Measurements from ENCODE around the gene MAGEC1.

MAGEC1 gene

GRCh38 chrX:141935645-141936044 is 32.0 kb downstream of the MAGEC1 start:
- H3K4me3 ChIP-seq (ENCODE audit: low read length) = no peak overlapping the region
- no peaks in the 10 kb centered on the region for H3K4me1 ChIP-seq (ENCODE audit: low read length)
- TF ChIP-seq EZH2phosphoT487 (IDR thresholded peaks at IDR 0.05; ENCODE audit: low read depth) (no peak), CTCF (IDR thresholded peaks at IDR 0.05; ENCODE audit: low read depth, low read length) (no peak)
- H3K4me2 ChIP-seq (ENCODE audit: low read length) = no peak overlapping the region
- no peaks in the 10 kb centered on the region for H3K9me3 ChIP-seq (ENCODE audit: insufficient read depth, low read length)
- H3K36me3 ChIP-seq (replicated peaks; ENCODE audit: low read depth, low read length) = no peaks in the 10 kb centered on the region
- no peak overlapping the region for H3K27ac ChIP-seq (ENCODE audit: low read length)
- H3K27me3 ChIP-seq (ENCODE audit: low read depth, low read length) = no peaks in the 10 kb centered on the region
- no peaks in the 10 kb centered on the region for H3K79me2 ChIP-seq (ENCODE audit: low read length)
- H2AFZ ChIP-seq (ENCODE audit: low read depth, low read length) = no peak overlapping the region
- H4K20me1 ChIP-seq (ENCODE audit: insufficient read depth, low read length) = no peaks in the 10 kb centered on the region
- no peak overlapping the region for H3K9ac ChIP-seq (ENCODE audit: low read length)

- Histone ChIP-seq H3K9me3 (ENCODE audit: insufficient read depth, low read length) (no peaks in the 10 kb centered on the region), H3K36me3 (replicated peaks; ENCODE audit: low read depth, low read length) (no peaks in the 10 kb centered on the region), H3K9ac (ENCODE audit: low read length) (no peak overlapping the region), H3K4me3 (ENCODE audit: low read length) (no peak overlapping the region), H2AFZ (ENCODE audit: low read depth, low read length) (no peak overlapping the region), H3K79me2 (ENCODE audit: low read length) (no peaks in the 10 kb centered on the region), H4K20me1 (ENCODE audit: insufficient read depth, low read length) (no peaks in the 10 kb centered on the region), H3K27me3 (ENCODE audit: low read depth, low read length) (no peaks in the 10 kb centered on the region), H3K27ac (ENCODE audit: low read length) (no peak overlapping the region), H3K4me1 (ENCODE audit: low read length) (no peaks in the 10 kb centered on the region), H3K4me2 (ENCODE audit: low read length) (no peak overlapping the region)
- TF ChIP-seq CTCF (IDR thresholded peaks at IDR 0.05; ENCODE audit: low read depth, low read length) = peak; percentile 48
- TF ChIP-seq EZH2phosphoT487 (IDR thresholded peaks at IDR 0.05; ENCODE audit: low read depth) = no peak
Observed at GRCh38 chrX:141936080-141936479, 32.4 kb downstream of the MAGEC1 start.

GRCh38 chrX:141941234-141941633 is 37.5 kb downstream of the MAGEC1 start:
- no peak overlapping the region for H3K9ac ChIP-seq (ENCODE audit: low read length)

GRCh38 chrX:141945426-141945825 is 41.7 kb downstream of the MAGEC1 start:
- no peak overlapping the region for H3K4me2 ChIP-seq (ENCODE audit: low read length)
- no peaks in the 10 kb centered on the region for H3K79me2 ChIP-seq (ENCODE audit: low read length)
- no peaks in the 10 kb centered on the region for H3K36me3 ChIP-seq (replicated peaks; ENCODE audit: low read depth, low read length)
- no peak for TF ChIP-seq CTCF (IDR thresholded peaks at IDR 0.05; ENCODE audit: low read depth, low read length)
- TF ChIP-seq EZH2phosphoT487 (IDR thresholded peaks at IDR 0.05; ENCODE audit: low read depth) = no peak
- no peak overlapping the region for H3K9ac ChIP-seq (ENCODE audit: low read length)
- H4K20me1 ChIP-seq (ENCODE audit: insufficient read depth, low read length) = no peaks in the 10 kb centered on the region
- no peaks in the 10 kb centered on the region for H3K27me3 ChIP-seq (ENCODE audit: low read depth, low read length)
- no peak overlapping the region for H3K27ac ChIP-seq (ENCODE audit: low read length)
- H3K9me3 ChIP-seq (ENCODE audit: insufficient read depth, low read length) = no peaks in the 10 kb centered on the region
- no peaks in the 10 kb centered on the region for H3K4me1 ChIP-seq (ENCODE audit: low read length)
- H2AFZ ChIP-seq (ENCODE audit: low read depth, low read length) = no peak overlapping the region
- no peak overlapping the region for H3K4me3 ChIP-seq (ENCODE audit: low read length)

More at GRCh38 chrX:141941234-141941633, 37.5 kb downstream of the MAGEC1 start:
- TF ChIP-seq CTCF (IDR thresholded peaks at IDR 0.05; ENCODE audit: low read depth, low read length) = no peak
- no peak for TF ChIP-seq EZH2phosphoT487 (IDR thresholded peaks at IDR 0.05; ENCODE audit: low read depth)
- H3K9me3 ChIP-seq (ENCODE audit: insufficient read depth, low read length) = no peaks in the 10 kb centered on the region
- H2AFZ ChIP-seq (ENCODE audit: low read depth, low read length) = no peak overlapping the region
- no peaks in the 10 kb centered on the region for H3K36me3 ChIP-seq (replicated peaks; ENCODE audit: low read depth, low read length)
- no peak overlapping the region for H3K4me3 ChIP-seq (ENCODE audit: low read length)
- no peaks in the 10 kb centered on the region for H4K20me1 ChIP-seq (ENCODE audit: insufficient read depth, low read length)
- H3K27me3 ChIP-seq (ENCODE audit: low read depth, low read length) = no peaks in the 10 kb centered on the region
- H3K4me2 ChIP-seq (ENCODE audit: low read length) = no peak overlapping the region
- H3K27ac ChIP-seq (ENCODE audit: low read length) = no peak overlapping the region
- H3K79me2 ChIP-seq (ENCODE audit: low read length) = no peaks in the 10 kb centered on the region
- no peaks in the 10 kb centered on the region for H3K4me1 ChIP-seq (ENCODE audit: low read length)
